H1 (cell line): ENCODE measurements around the gene CARF. TPM values are rescaled to one million over a fixed set of nuclear protein-coding genes. Genes with fewer than 3 reads are reported as not detected.

ENCODE experiments used
- CTCF ChIA-PET: fragments of 300-600 bp; sonication (Branson Sonifier 250); formaldehyde crosslinking; loops from one replicate; lab custom pipeline; 2021; ENCODE audit not compliant: partially characterized antibody; lab: Charles Lee
- POLR2A ChIA-PET: fragments of 300-600 bp; sonication (Branson Sonifier 250); formaldehyde crosslinking; loops from one replicate; lab custom pipeline; 2021; ENCODE audit warnings: inconsistent platforms; ENCODE audit not compliant: partially characterized antibody; lab: Charles Lee
- DNase-seq, 2 experiments: peaks; one replicate each; pipeline versions ENCODE4 v3.0.0 to v3.0.0-alpha.2; 2010 to 2022; ENCODE audit warnings: low spot score in 2 of 2, low read depth in 1 of 2, mixed read lengths in 1 of 2
- FAIRE-seq: peaks from 2 replicates; lab custom pipeline; 2011; peaks lifted over from hg19 to GRCh38; lab: Jason Lieb, UNC
- H2AFZ ChIP-seq: 2 replicates; pipeline ENCODE4 v1.8.1; 2012; ENCODE audit warnings: low read length, inconsistent platforms
- H2AK5ac ChIP-seq: 2 replicates; pipeline ENCODE4 v1.6.1; 2013; ENCODE audit warnings: low read depth, low read length
- H2BK120ac ChIP-seq: replicated peaks from 2 replicates; pipeline ENCODE3; 2013; ENCODE audit warnings: low read depth, low read length, inconsistent platforms
- H2BK12ac ChIP-seq: 2 replicates; pipeline ENCODE4 v1.6.1; 2013; ENCODE audit warnings: low read depth, low read length
- H2BK15ac ChIP-seq: 2 replicates; pipeline ENCODE4 v1.6.1; 2013; ENCODE audit warnings: low read length
- H2BK20ac ChIP-seq: 2 replicates; pipeline ENCODE4 v1.6.1; 2013; ENCODE audit warnings: low read length
- H2BK5ac ChIP-seq: 2 replicates; pipeline ENCODE4 v1.6.1; 2013; ENCODE audit warnings: low read depth, low read length
- H3K14ac ChIP-seq: 2 replicates; pipeline ENCODE4 v1.6.1; 2013; ENCODE audit warnings: inconsistent platforms; ENCODE audit not compliant: insufficient read length
- H3K18ac ChIP-seq: 2 replicates; pipeline ENCODE4 v1.6.1; 2013; ENCODE audit warnings: low read length; ENCODE audit errors: extremely low read depth
- H3K23ac ChIP-seq: 2 replicates; pipeline ENCODE4 v1.6.1; 2013; ENCODE audit warnings: inconsistent platforms; ENCODE audit not compliant: insufficient read length
- H3K23me2 ChIP-seq: 2 replicates; pipeline ENCODE4 v1.6.1; 2013; ENCODE audit warnings: low read depth, low read length
- H3K27ac ChIP-seq: 2 replicates; pipeline ENCODE4 v1.6.1; 2011; ENCODE audit warnings: low read depth, low read length, inconsistent platforms
- H3K27me3 ChIP-seq, 4 experiments: replicated peaks in 1 of 4; 1 replicate in 1 of 4; 2 replicates in 3 of 4; pipeline versions ENCODE4 v1.6.1 to v1.8.1; 2011 to 2013; ENCODE audit warnings: low read length in 3 of 4, mild to moderate bottlenecking in 3 of 4, inconsistent platforms in 2 of 4, mixed read lengths in 2 of 4, moderate library complexity in 1 of 4; ENCODE audit not compliant: control insufficient read depth in 3 of 4, insufficient read depth in 3 of 4; ENCODE audit errors: extremely low read depth in 1 of 4
- H3K36me3 ChIP-seq, 4 experiments: 2 replicates each; pipeline versions ENCODE4 v1.6.1 to v1.8.1; 2011 to 2013; ENCODE audit warnings: mild to moderate bottlenecking in 4 of 4, low read length in 3 of 4, moderate library complexity in 2 of 4, control low read depth in 1 of 4, inconsistent platforms in 1 of 4; ENCODE audit not compliant: insufficient read depth in 4 of 4, control insufficient read depth in 2 of 4
- H3K4ac ChIP-seq: replicated peaks from 2 replicates; pipeline ENCODE3; 2013; ENCODE audit warnings: low read length, low read depth, mixed read lengths, inconsistent platforms; ENCODE audit not compliant: insufficient read length
- H3K4me1 ChIP-seq, 4 experiments: replicated peaks in 1 of 4; 1 replicate in 1 of 4; 2 replicates in 3 of 4; pipeline versions ENCODE4 v1.6.1 to v1.8.1; 2011 to 2013; ENCODE audit warnings: low read length in 3 of 4, inconsistent platforms in 2 of 4, mixed read lengths in 1 of 4; ENCODE audit not compliant: insufficient read depth in 4 of 4, control insufficient read depth in 3 of 4
- H3K4me2 ChIP-seq, 2 experiments: 2 replicates each; pipeline versions ENCODE4 v1.6.1 to v1.8.1; 2011 to 2013; ENCODE audit warnings: low read depth in 2 of 2, low read length in 2 of 2, control low read depth in 1 of 2, inconsistent platforms in 1 of 2, mild to moderate bottlenecking in 1 of 2; ENCODE audit not compliant: insufficient read depth in 1 of 2
- H3K4me3 ChIP-seq, 4 experiments: fragments of 200-600, 300-600 bp in 1 of 4; sonication (generic), shearing (Covaris generic), sonication (Bioruptor Twin) in 1 of 4; 2 replicates each; pipeline versions ENCODE4 v1.5.1 to v1.8.1; 2011 to 2016; ENCODE audit warnings: low read length in 4 of 4, low read depth in 3 of 4, control low read depth in 2 of 4, inconsistent platforms in 2 of 4, mild to moderate bottlenecking in 2 of 4, mixed read lengths in 1 of 4, moderate library complexity in 1 of 4; ENCODE audit not compliant: insufficient read depth in 2 of 4; ENCODE audit errors: extremely low read depth in 1 of 4
- H3K56ac ChIP-seq: replicated peaks from 2 replicates; pipeline ENCODE3; 2013; ENCODE audit warnings: low read depth, mild to moderate bottlenecking, mixed read lengths, low read length, inconsistent platforms; ENCODE audit not compliant: insufficient read length
- H3K79me1 ChIP-seq: 2 replicates; pipeline ENCODE4 v1.6.1; 2013; ENCODE audit warnings: low read depth, low read length, control low read depth
- H3K79me2 ChIP-seq, 2 experiments: 2 replicates each; pipeline versions ENCODE4 v1.6.1 to v1.8.1; 2012 to 2013; ENCODE audit warnings: low read length in 2 of 2, mild to moderate bottlenecking in 2 of 2, inconsistent platforms in 1 of 2; ENCODE audit not compliant: insufficient read depth in 2 of 2, control insufficient read depth in 1 of 2
- H3K9ac ChIP-seq, 4 experiments: replicated peaks in 1 of 4; 1 replicate in 1 of 4; 2 replicates in 3 of 4; pipeline versions ENCODE4 v1.6.1 to v1.8.1; 2011 to 2013; ENCODE audit warnings: low read depth in 3 of 4, low read length in 3 of 4, control low read depth in 2 of 4, mild to moderate bottlenecking in 2 of 4, moderate library complexity in 2 of 4, inconsistent platforms in 1 of 4; ENCODE audit errors: extremely low read depth in 1 of 4
- H3K9me3 ChIP-seq, 2 experiments: 2 replicates each; pipeline versions ENCODE4 v1.6.1 to v1.8.1; 2012 to 2013; ENCODE audit warnings: mild to moderate bottlenecking in 2 of 2, moderate library complexity in 2 of 2, control low read depth in 1 of 2, inconsistent platforms in 1 of 2, low read depth in 1 of 2, low read length in 1 of 2, mixed read lengths in 1 of 2; ENCODE audit not compliant: insufficient read depth in 2 of 2
- H4K20me1 ChIP-seq, 2 experiments: replicated peaks in 1 of 2; 2 replicates each; pipeline versions ENCODE3 to v1.8.1; 2011 to 2013; ENCODE audit warnings: inconsistent platforms in 2 of 2, low read length in 2 of 2, mild to moderate bottlenecking in 1 of 2; ENCODE audit not compliant: insufficient read depth in 2 of 2, control insufficient read depth in 1 of 2
- H4K5ac ChIP-seq: 2 replicates; pipeline ENCODE4 v1.6.1; 2013; ENCODE audit warnings: low read length, low read depth, mixed read lengths, inconsistent platforms; ENCODE audit not compliant: insufficient read length
- H4K8ac ChIP-seq: 2 replicates; pipeline ENCODE4 v1.8.0; 2013; ENCODE audit warnings: mild to moderate bottlenecking, moderate library complexity, low read length, inconsistent platforms; ENCODE audit not compliant: insufficient read depth; ENCODE audit errors: extremely low read depth
- H4K91ac ChIP-seq: replicated peaks from 2 replicates; pipeline ENCODE3; 2013; ENCODE audit warnings: low read length, mixed read lengths, inconsistent platforms; ENCODE audit not compliant: insufficient read length
- BRCA1 ChIP-seq: IDR thresholded peaks from 2 replicates; pipeline ENCODE4 v1.6.1; 2012; ENCODE audit warnings: low read depth, low read length, improper control_type of control experiment
- CBX5 ChIP-seq: fragments of 300-800, 300-1000 bp; sonication (generic); IDR thresholded peaks from 2 replicates; pipeline ENCODE4 v1.7.1; 2016; ENCODE audit warnings: antibody characterized with exemption, low read length, low read depth
- CEBPB ChIP-seq: IDR thresholded peaks from 2 replicates; pipeline ENCODE4 v1.6.1; 2012; ENCODE audit warnings: low read depth, low read length
- CHD2 ChIP-seq: IDR thresholded peaks from 2 replicates; pipeline ENCODE4 v1.6.1; 2012; ENCODE audit warnings: low read length, improper control_type of control experiment
- SP4 ChIP-seq: IDR thresholded peaks from 2 replicates; pipeline ENCODE4 v1.6.1; 2012; ENCODE audit warnings: low read length, inconsistent platforms
- WGBS, 2 experiments: shearing (Covaris generic) in 1 of 2; methylation state at CpG; one replicate each; pipeline versions ENCODE4 v1.1.6 to v1.1.7; 2013 to 2015; ENCODE audit warnings: low lambda C conversion rate in 2 of 2, mixed read lengths in 2 of 2, inconsistent platforms in 1 of 2, low coverage in 1 of 2, missing lambda C conversion rate in 1 of 2; ENCODE audit not compliant: insufficient replicate concordance in 2 of 2, insufficient coverage in 1 of 2, insufficient read length in 1 of 2; ENCODE audit errors: extremely low coverage in 1 of 2, missing lambda C conversion rate in 1 of 2; 5-methylcytosine and 5-hydroxymethylcytosine counted together
- polyA plus RNA-seq, 7 experiments: library from polyadenylated mRNA; depleted of rRNA in 3 of 7; stranded (reverse) in 5 of 7; unstranded in 2 of 7; fragments of >200 nt in 5 of 7; fragments of 200-250 nt in 2 of 7; gene quantifications; 1 replicate in 5 of 7; 2 replicates in 1 of 7; 4 replicates in 1 of 7; pipeline versions ENCODE4 v1.2.1 to v1.2.3, GENCODE V29; 2011 to 2013; ENCODE audit warnings: missing spikeins in 2 of 7, mixed read lengths in 2 of 7
- total RNA-seq: library from RNA; stranded (reverse); fragmentation: NEBNext Ultra II Directional; extraction: Animal tissue kit (Norgen Biotek cat#: 25700); gene quantifications from 2 replicates; pipeline ENCODE4 v1.2.1, GENCODE V29; 2021

The CARF gene
- total and polyA plus RNA-seq, 2 of the 8 experiments (the other 6 are each of a cell fraction or from before 2014, with no cell fraction given), result 2.0 to 2.6 TPM

GRCh38 chr2:202933139-202933510 lies 21.1 kb downstream of the CARF start:
- no peak overlapping the region for H2BK120ac ChIP-seq
- no peaks in the 10 kb centered on the region for H3K9me3 ChIP-seq
- no peaks in the 10 kb centered on the region for H3K36me3 ChIP-seq
- H4K5ac ChIP-seq, result no peak overlapping the region
- WGBS, 2 experiments, result 97% methylated on average over 5 of the region's 5 CpGs; no CpG with 5 or more reads in 1 of the 2 experiments
- H3K27ac ChIP-seq, result no peak overlapping the region
- no peak for TF ChIP-seq CEBPB
- no peak for TF ChIP-seq SP4
- no peak for TF ChIP-seq CHD2
- no peak for TF ChIP-seq CBX5
- TF ChIP-seq BRCA1, result no peak
- no peak overlapping the region for H3K18ac ChIP-seq
- no peaks in the 10 kb centered on the region for H4K20me1 ChIP-seq
- no peaks in the 10 kb centered on the region for H3K4me1 ChIP-seq
- no peak overlapping the region for H3K14ac ChIP-seq
- H3K9ac ChIP-seq, result no peak overlapping the region
- H3K23me2 ChIP-seq, result no peaks in the 10 kb centered on the region
- no peak overlapping the region for H4K91ac ChIP-seq
- no peak overlapping the region for H3K4ac ChIP-seq
- no peak overlapping the region for H3K23ac ChIP-seq
- H2BK12ac ChIP-seq, result no peak overlapping the region
- no peak overlapping the region for H2BK15ac ChIP-seq
- H3K4me2 ChIP-seq, result no peak overlapping the region
- H3K4me3 ChIP-seq, result no peak overlapping the region
- no peak overlapping the region; the same call in 1 of the 2 replicates for H2BK5ac ChIP-seq
- H3K79me2 ChIP-seq, result no peaks in the 10 kb centered on the region
- no peak overlapping the region for H2AFZ ChIP-seq
- DNase-seq (no peak), FAIRE-seq (no peak)
- H3K56ac ChIP-seq, result no peak overlapping the region
- H2AK5ac ChIP-seq, result no peak overlapping the region
- no peak overlapping the region for H4K8ac ChIP-seq
- ChIA-PET POLR2A (no interaction called here), CTCF (interaction anchor here (1.1 to 1.2 kb wide), 2 partner anchors 8 to 13 kb away, joined by 3 to 4 read pairs; no protein-coding TSS in a partner anchor)
- H3K27me3 ChIP-seq, result no peaks in the 10 kb centered on the region
- H3K79me1 ChIP-seq, result no peaks in the 10 kb centered on the region
- no peak overlapping the region for H2BK20ac ChIP-seq
